Mesothelial cell of epicardium (in vitro differentiated cells): ENCODE data around the gene CILP. TPM values are rescaled to one million over a fixed set of nuclear protein-coding genes. Genes with fewer than 3 reads are reported as not detected.

Source experiments
- DNase-seq, 2 experiments: peaks; one replicate each; pipeline ENCODE4 v3.0.0; 2021; ENCODE audit warnings: low spot score in 2 of 2; ENCODE audit not compliant: unreplicated experiment in 2 of 2
- H3K27ac Mint-ChIP-seq: 2 replicates; pipeline ENCODE4 v1.8.0; 2021; ENCODE audit warnings: mixed read lengths
- H3K27me3 Mint-ChIP-seq: 2 replicates; pipeline ENCODE4 v1.8.0; 2021; ENCODE audit warnings: low read depth, mixed read lengths
- H3K36me3 Mint-ChIP-seq: 2 replicates; pipeline ENCODE4 v1.8.0; 2021; ENCODE audit warnings: mixed read lengths
- H3K4me1 Mint-ChIP-seq: 2 replicates; pipeline ENCODE4 v1.8.0; 2021; ENCODE audit warnings: mixed read lengths
- H3K4me3 Mint-ChIP-seq: 2 replicates; pipeline ENCODE4 v1.8.0; 2021; ENCODE audit warnings: mild to moderate bottlenecking, moderate library complexity, mixed read lengths
- H3K9me3 Mint-ChIP-seq: 2 replicates; pipeline ENCODE4 v1.8.0; 2021; ENCODE audit warnings: mixed read lengths
- total RNA-seq: library from RNA; stranded (reverse); gene quantifications from 3 replicates; pipeline ENCODE4 v1.2.1, GENCODE V29; 2021
- TF ChIP-seq, protein P1 (sequence below): fragments of 200-600 bp; sonication (generic); IDR thresholded peaks from one replicate; pipeline ENCODE4 v1.5.0; 2021; ENCODE audit warnings: antibody characterized with exemption; ENCODE audit not compliant: unreplicated experiment

CILP gene
- total RNA-seq, 1 donor from 2014 or later = 1.3 TPM

- no peaks in the 10 kb centered on the region for H3K9me3 Mint-ChIP-seq
- H3K4me3 Mint-ChIP-seq = no peak overlapping the region
- no peaks in the 10 kb centered on the region for H3K36me3 Mint-ChIP-seq
- no peak for DNase-seq
- H3K4me1 Mint-ChIP-seq = no peaks in the 10 kb centered on the region
- TF ChIP-seq, protein P1, sequence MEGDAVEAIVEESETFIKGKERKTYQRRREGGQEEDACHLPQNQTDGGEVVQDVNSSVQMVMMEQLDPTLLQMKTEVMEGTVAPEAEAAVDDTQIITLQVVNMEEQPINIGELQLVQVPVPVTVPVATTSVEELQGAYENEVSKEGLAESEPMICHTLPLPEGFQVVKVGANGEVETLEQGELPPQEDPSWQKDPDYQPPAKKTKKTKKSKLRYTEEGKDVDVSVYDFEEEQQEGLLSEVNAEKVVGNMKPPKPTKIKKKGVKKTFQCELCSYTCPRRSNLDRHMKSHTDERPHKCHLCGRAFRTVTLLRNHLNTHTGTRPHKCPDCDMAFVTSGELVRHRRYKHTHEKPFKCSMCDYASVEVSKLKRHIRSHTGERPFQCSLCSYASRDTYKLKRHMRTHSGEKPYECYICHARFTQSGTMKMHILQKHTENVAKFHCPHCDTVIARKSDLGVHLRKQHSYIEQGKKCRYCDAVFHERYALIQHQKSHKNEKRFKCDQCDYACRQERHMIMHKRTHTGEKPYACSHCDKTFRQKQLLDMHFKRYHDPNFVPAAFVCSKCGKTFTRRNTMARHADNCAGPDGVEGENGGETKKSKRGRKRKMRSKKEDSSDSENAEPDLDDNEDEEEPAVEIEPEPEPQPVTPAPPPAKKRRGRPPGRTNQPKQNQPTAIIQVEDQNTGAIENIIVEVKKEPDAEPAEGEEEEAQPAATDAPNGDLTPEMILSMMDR = no peak
- H3K27me3 Mint-ChIP-seq = peaks cover 2% of the 10 kb centered on the region
- no peak overlapping the region for H3K27ac Mint-ChIP-seq
These were observed 7.9 kb upstream of the CILP start for GRCh38 chr15:65219137-65219536.

DNA sequence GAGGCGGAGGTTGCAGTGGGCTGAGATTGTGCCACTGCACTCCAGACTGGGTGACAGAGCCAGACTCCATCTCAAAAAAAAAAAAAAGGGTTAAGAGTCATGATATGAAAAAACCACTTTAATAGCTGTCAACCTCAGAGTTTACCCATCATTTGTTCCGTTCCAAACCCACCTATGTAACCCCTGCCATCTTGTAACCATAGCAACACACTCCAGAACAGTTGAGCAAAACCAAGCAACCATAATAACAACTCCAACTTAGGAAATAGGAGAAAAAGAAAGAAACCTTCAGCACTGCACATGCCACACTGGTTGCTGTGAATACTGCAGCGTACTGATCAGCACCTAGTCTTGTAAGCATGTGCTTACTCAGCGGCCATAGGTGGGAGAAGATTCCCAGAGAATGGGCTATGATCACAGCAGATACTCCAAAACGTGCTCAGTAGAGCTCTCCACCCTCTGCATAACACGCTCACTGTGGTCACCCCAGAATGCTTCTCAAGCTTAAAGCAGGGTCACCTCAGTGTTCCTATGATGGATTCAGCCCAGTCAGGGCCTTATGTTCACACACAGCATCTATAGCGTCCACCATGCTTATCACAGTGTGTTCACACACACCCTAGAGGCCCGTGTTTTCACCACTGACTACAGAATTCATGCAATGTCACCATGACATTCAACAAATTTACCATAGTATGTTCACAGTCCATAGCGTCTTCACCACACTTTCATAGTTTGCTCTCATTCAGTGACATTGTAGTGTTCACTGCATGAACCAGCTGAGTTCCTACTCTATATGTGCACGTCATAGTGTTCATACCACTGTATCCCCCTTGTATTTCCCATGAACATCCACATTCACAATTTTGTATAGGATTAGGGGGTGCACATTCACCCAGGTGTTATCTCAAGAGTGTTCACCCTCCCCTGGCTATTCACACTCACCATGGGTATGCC, 6.5 kb upstream of the CILP start:
- no peaks in the 10 kb centered on the region for H3K27me3 Mint-ChIP-seq
- H3K4me1 Mint-ChIP-seq = no peaks in the 10 kb centered on the region
- H3K27ac Mint-ChIP-seq = no peak overlapping the region
- TF ChIP-seq, protein P1 = no peak
- H3K4me3 Mint-ChIP-seq = no peak overlapping the region
- DNase-seq = no peak
- H3K9me3 Mint-ChIP-seq = no peaks in the 10 kb centered on the region
- H3K36me3 Mint-ChIP-seq = no peaks in the 10 kb centered on the region

DNA sequence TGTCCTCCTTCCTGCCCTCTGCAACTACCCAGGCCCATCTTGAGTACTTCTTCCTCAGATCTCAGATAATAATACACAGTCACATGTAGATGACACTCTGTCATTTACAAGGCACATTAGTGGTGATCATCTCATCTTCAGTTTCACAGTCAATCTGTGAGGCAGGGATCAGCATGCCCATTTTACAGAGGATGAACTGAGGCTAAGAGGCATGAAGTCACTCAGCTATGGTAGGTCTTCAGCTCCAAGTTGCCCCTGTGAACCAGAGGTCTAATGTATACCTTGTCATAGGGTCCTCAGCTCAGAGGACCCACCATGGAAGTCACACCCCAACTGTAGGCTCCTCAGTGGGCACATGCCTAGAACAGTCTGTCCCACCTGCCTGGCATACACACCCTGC, 4.2 kb upstream of the CILP start:
- TF ChIP-seq, protein P1 = no peak
- peaks cover 14% of the 10 kb centered on the region for H3K4me1 Mint-ChIP-seq
- no peaks in the 10 kb centered on the region for H3K36me3 Mint-ChIP-seq
- DNase-seq = no peak
- no peak overlapping the region for H3K27ac Mint-ChIP-seq
- no peaks in the 10 kb centered on the region for H3K9me3 Mint-ChIP-seq
- H3K4me3 Mint-ChIP-seq = no peak overlapping the region
- no peaks in the 10 kb centered on the region for H3K27me3 Mint-ChIP-seq

DNA sequence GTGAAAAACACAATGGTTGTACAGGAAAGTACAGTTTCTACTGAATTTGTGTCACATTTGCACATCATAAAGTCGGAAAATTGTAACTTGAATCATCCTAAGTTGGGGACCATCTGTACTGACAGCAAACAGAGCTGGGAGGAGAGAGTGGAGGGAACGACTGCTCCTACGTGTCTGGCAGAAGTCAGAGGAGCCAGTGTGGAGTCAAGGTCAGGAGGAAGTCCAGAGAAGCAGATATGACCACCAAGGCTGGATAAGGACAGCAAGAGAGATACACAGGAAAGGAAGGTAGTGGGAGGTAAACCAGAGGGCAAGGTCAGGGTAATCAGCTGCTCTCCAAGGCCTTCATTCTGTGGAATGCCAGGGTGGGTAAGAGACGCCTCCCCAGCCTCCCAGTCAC, 2.7 kb upstream of the CILP start:
- TF ChIP-seq, protein P1 = no peak
- Mint-ChIP-seq H3K4me3 (no peak overlapping the region), H3K36me3 (no peaks in the 10 kb centered on the region), H3K27me3 (no peaks in the 10 kb centered on the region), H3K27ac (no peak overlapping the region), H3K9me3 (no peaks in the 10 kb centered on the region), H3K4me1 (peaks cover 29% of the 10 kb centered on the region)
- DNase-seq = no peak

DNA sequence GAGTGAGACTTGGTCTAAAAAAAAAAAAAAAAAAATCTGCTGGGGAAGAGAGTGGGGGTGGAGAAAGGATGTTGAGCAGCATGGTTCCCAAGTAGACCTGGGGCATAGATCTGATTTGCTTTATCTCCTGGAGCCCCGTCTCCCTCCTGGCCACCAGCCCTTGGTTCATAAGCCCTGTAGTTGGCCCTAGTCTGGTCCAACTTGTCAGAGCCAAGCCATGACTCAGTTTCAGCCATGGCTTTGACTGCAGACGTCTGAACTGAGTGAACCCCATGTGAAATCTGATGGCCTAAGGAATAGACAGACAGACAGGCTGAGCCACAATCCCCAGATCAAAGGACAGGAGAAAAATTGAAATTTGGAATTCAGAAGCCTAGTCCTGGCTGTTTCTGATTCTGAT, 2.0 kb upstream of the CILP start:
- Mint-ChIP-seq H3K9me3 (no peaks in the 10 kb centered on the region), H3K36me3 (no peaks in the 10 kb centered on the region), H3K27ac (no peak overlapping the region), H3K27me3 (no peaks in the 10 kb centered on the region), H3K4me3 (no peak overlapping the region), H3K4me1 (peaks cover 31% of the 10 kb centered on the region)
- no peak for DNase-seq
- TF ChIP-seq, protein P1 = no peak
